Panc1 (cell line): ENCODE measurements around the gene RETREG1. TPM values are rescaled to one million over a fixed set of nuclear protein-coding genes. Genes with fewer than 3 reads are reported as not detected.

Source experiments
- ATAC-seq: fragments of 200-7000 bp; cut with Tn5 transposase; 2 replicates; pipeline ENCODE4 v1.9.1; 2020; ENCODE audit warnings: mild to moderate bottlenecking, moderate library complexity
- BruUV-seq: library from RNA; stranded (reverse); fragments of 400-500 nt; replicated peaks from 2 replicates; lab custom pipeline; 2021; lab: Mats Ljungman, UMichigan
- CTCF ChIA-PET: fragments of 300-600 bp; sonication (Branson Sonifier 250); formaldehyde crosslinking; loops from one replicate; lab custom pipeline; 2022; ENCODE audit warnings: antibody characterized with exemption; lab: Charles Lee
- POLR2A ChIA-PET: fragments of 300-600 bp; sonication (Branson Sonifier 250); formaldehyde crosslinking; loops from one replicate; lab custom pipeline; 2022; ENCODE audit warnings: antibody characterized with exemption; lab: Charles Lee
- DNase-seq: peaks from one replicate; pipeline ENCODE4 v3.0.0-alpha.2; 2010; ENCODE audit warnings: low read depth, low spot score
- H3K27ac ChIP-seq: 2 replicates; pipeline ENCODE4 v1.5.1; 2011; ENCODE audit warnings: mild to moderate bottlenecking, low read length, inconsistent platforms
- H3K27me3 ChIP-seq: fragments of 200-500 bp; sonication (Bioruptor generic); 2 replicates; pipeline ENCODE4 v1.6.0; 2014; ENCODE audit warnings: low read length, inconsistent platforms; ENCODE audit not compliant: control insufficient read depth, insufficient read depth
- H3K36me3 ChIP-seq: fragments of 200-500 bp; sonication (Bioruptor generic); 2 replicates; pipeline ENCODE4 v1.5.1; 2014; ENCODE audit warnings: inconsistent platforms, mild to moderate bottlenecking, low read length, moderate library complexity; ENCODE audit not compliant: control insufficient read depth, insufficient read depth
- H3K4me1 ChIP-seq: 2 replicates; pipeline ENCODE4 v1.5.1; 2011; ENCODE audit warnings: inconsistent platforms, mild to moderate bottlenecking, low read length, moderate library complexity; ENCODE audit not compliant: control insufficient read depth, insufficient read depth
- H3K4me3 ChIP-seq, 2 experiments: 2 replicates each; pipeline ENCODE4 v1.5.1; 2011 to 2012; ENCODE audit warnings: low read depth in 2 of 2, low read length in 2 of 2, mild to moderate bottlenecking in 2 of 2, inconsistent platforms in 1 of 2, moderate library complexity in 1 of 2
- H3K9me3 ChIP-seq: fragments of 200-500 bp; sonication (Bioruptor generic); 2 replicates; pipeline ENCODE4 v1.5.1; 2014; ENCODE audit warnings: low read depth, mild to moderate bottlenecking, inconsistent platforms, low read length, moderate library complexity; ENCODE audit not compliant: control insufficient read depth, insufficient read depth
- CTCF ChIP-seq: fragments of 450-650 bp; IDR thresholded peaks from 2 replicates; pipeline ENCODE4 v1.5.1; 2017; ENCODE audit warnings: mild to moderate bottlenecking
- POLR2AphosphoS5 ChIP-seq: IDR thresholded peaks from 2 replicates; pipeline ENCODE4 v1.6.1; 2012; ENCODE audit warnings: mild to moderate bottlenecking, low read depth, low read length, moderate library complexity
- SIN3A ChIP-seq: IDR thresholded peaks from 2 replicates; pipeline ENCODE4 v1.6.1; 2012; ENCODE audit warnings: low read depth, mild to moderate bottlenecking, low read length, moderate library complexity, borderline replicate concordance; ENCODE audit not compliant: insufficient read depth
- TCF7L2 ChIP-seq: IDR thresholded peaks from 2 replicates; pipeline ENCODE4 v1.6.1; 2011; ENCODE audit warnings: mild to moderate bottlenecking, low read depth, low read length, inconsistent platforms
- in situ Hi-C: cut with HindIII; loops from 2 replicates; pipeline ENCODE4 v1.10.0; 2016; ENCODE audit warnings: low sequenced_read_pairs, low pct_unique_long_range_greater_than_20kb
- intact Hi-C: fragments of 100-400 bp; cut with micrococcal nuclease; formaldehyde crosslinking; loops from one replicate; pipeline ENCODE4 v1.10.0; 2022; ENCODE audit not compliant: unreplicated experiment
- total RNA-seq: library from RNA; stranded (reverse); gene quantifications from one replicate; pipeline ENCODE4 v1.2.1, GENCODE V29; 2021; ENCODE audit not compliant: unreplicated experiment
- TF ChIP-seq, protein P1 (sequence below), 2 experiments: IDR thresholded peaks; 2 replicates each; pipeline ENCODE4 v1.6.1; 2011 to 2012; ENCODE audit warnings: low read depth in 2 of 2, control low read depth in 1 of 2, low read length in 1 of 2, mild to moderate bottlenecking in 1 of 2, moderate library complexity in 1 of 2; ENCODE audit not compliant: insufficient read depth in 1 of 2

The RETREG1 gene
- total RNA-seq, 1 experiment from 2014 or later = 0.74 TPM

DNA sequence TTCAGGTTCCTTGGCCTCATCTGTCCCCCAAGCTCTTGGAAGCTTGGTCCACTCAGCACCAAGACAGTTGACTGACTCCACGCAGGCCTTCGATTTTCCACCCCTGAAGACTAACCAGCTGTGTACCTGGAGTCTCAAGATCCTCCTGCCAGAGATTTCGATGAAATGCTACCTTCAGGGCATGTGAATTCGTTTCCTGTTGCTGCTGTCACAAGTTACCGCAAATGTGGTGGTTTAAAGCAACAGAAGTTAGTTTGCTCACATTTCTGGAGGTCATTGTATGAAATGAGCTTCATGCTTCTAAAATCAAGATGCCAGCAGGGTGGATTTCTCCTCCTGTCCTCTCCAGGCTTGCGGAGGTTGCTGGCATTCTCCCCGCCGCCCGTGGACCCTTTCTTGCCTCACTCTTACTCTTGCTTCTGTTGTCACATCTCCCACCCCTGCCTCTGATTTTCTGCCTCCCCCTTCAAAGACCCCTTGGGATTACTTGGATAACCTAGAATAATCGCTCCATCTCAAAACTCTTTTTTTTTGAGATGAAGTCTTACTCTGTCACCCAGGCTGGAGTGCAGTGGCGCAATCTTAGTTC lies 27.6 kb upstream of the RETREG1 start:
- in situ Hi-C loops = no loop called here
- H3K4me1 ChIP-seq = no peaks in the 10 kb centered on the region
- no TSS peak for BruUV-seq
- ATAC-seq (no peak), DNase-seq (no peak)
- peaks cover 9% of the 10 kb centered on the region for H3K27me3 ChIP-seq
- no peaks in the 10 kb centered on the region for H3K9me3 ChIP-seq
- ChIA-PET POLR2A (no interaction called here), CTCF (no interaction called here)
- no peak for TF ChIP-seq TCF7L2
- TF ChIP-seq CTCF = no peak
- no peak for TF ChIP-seq SIN3A
- no peak for TF ChIP-seq POLR2AphosphoS5
- TF ChIP-seq, protein P1, sequence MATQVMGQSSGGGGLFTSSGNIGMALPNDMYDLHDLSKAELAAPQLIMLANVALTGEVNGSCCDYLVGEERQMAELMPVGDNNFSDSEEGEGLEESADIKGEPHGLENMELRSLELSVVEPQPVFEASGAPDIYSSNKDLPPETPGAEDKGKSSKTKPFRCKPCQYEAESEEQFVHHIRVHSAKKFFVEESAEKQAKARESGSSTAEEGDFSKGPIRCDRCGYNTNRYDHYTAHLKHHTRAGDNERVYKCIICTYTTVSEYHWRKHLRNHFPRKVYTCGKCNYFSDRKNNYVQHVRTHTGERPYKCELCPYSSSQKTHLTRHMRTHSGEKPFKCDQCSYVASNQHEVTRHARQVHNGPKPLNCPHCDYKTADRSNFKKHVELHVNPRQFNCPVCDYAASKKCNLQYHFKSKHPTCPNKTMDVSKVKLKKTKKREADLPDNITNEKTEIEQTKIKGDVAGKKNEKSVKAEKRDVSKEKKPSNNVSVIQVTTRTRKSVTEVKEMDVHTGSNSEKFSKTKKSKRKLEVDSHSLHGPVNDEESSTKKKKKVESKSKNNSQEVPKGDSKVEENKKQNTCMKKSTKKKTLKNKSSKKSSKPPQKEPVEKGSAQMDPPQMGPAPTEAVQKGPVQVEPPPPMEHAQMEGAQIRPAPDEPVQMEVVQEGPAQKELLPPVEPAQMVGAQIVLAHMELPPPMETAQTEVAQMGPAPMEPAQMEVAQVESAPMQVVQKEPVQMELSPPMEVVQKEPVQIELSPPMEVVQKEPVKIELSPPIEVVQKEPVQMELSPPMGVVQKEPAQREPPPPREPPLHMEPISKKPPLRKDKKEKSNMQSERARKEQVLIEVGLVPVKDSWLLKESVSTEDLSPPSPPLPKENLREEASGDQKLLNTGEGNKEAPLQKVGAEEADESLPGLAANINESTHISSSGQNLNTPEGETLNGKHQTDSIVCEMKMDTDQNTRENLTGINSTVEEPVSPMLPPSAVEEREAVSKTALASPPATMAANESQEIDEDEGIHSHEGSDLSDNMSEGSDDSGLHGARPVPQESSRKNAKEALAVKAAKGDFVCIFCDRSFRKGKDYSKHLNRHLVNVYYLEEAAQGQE (IDR thresholded peaks at IDR 0.05; ENCODE audit: insufficient read depth in 1 of 2, low read depth in 2 of 2, low read length in 1 of 2) = no peak
- H3K27ac ChIP-seq = no peak overlapping the region
- H3K4me3 ChIP-seq = no peak overlapping the region
- H3K36me3 ChIP-seq = no peaks in the 10 kb centered on the region
- intact Hi-C loops = no loop called here

DNA sequence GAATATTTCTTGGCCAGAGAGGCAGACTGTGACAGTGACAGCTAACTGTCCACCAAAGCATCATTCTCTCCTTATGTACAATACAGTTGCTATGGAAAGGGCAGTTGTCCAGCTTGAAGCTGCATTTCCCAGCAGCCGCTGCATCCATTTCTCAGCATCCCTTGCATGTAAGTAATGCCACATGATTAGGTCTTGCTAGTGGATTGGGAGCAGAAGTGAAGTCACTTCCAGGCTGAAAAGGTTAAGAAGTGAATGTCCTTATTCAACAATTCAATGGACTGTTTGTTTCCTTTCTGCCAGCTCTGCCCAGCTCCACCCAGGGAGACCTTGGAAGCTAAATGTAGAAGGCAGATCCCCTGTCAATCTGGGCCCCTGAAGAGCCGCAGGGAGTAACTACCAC lies 26.1 kb upstream of the RETREG1 start:
- Histone ChIP-seq H3K27ac (no peak overlapping the region), H3K9me3 (no peaks in the 10 kb centered on the region), H3K4me3 (no peak overlapping the region), H3K4me1 (no peaks in the 10 kb centered on the region), H3K27me3 (peaks cover 11% of the 10 kb centered on the region), H3K36me3 (no peaks in the 10 kb centered on the region)
- no peak for ATAC-seq
- ChIA-PET POLR2A (no interaction called here), CTCF (no interaction called here)
- no TSS peak for BruUV-seq
- in situ Hi-C loops (no loop called here), intact Hi-C loops (no loop called here)
- TF ChIP-seq, protein P1 (IDR thresholded peaks at IDR 0.05; ENCODE audit: insufficient read depth in 1 of 2, low read depth in 2 of 2, low read length in 1 of 2) = no peak
- TF ChIP-seq TCF7L2 = no peak
- no peak for DNase-seq
